Measurements from ENCODE around the gene PRXL2B. TPM values are rescaled to one million over a fixed set of nuclear protein-coding genes. Genes with fewer than 3 reads are reported as not detected.

Gene PRXL2B
- total RNA-seq, 2 donors from 2014 or later = 10.8 to 14.1 TPM

GRCh38 chr1:2639607-2640521 lies 53.3 kb downstream of the PRXL2B start:
- no peak for DNase-seq
- intact Hi-C loops (cut with DNase I) = loop anchor here in 1 of 2 donors (5.0 to 10.0 kb wide), 2 partner anchors 53 to 225 kb away; partner anchors contain the start of genes PEX10 and PRXL2B
- ATAC-seq = no peak

- ATAC-seq (no peak), DNase-seq (peak; percentile 12)
- intact Hi-C loops (cut with DNase I) = loop anchor here in 1 of 2 donors (10.0 kb wide), 1 partner anchor 226 kb away; the partner anchor contains the start of gene PEX10
Measured at GRCh38 chr1:2640626-2641025, 54.0 kb downstream of the PRXL2B start.

Other genes starting within 250 kb of the PRXL2B start
- 1 to 10 TPM; 3.7 to 4.9 TPM for gene MORN1, start 195.2 kb upstream of the PRXL2B start, total RNA-seq
- gene RER1, start 194.9 kb upstream of the PRXL2B start, total RNA-seq = 100 to 1,000 TPM in 1 of 2 donors, 10 to 100 TPM in 1; 96.2 to 105 TPM
- 10 to 100 TPM; 12.3 to 14.5 TPM for gene PEX10, start 174.2 kb upstream of the PRXL2B start, total RNA-seq
- under 1 TPM; 0.13 to 0.74 TPM for gene PLCH2, start 110.5 kb upstream of the PRXL2B start, total RNA-seq
- gene PANK4, start 60.2 kb upstream of the PRXL2B start, total RNA-seq = 10 to 100 TPM; 37.5 to 40.6 TPM
- gene HES5, start 56.5 kb upstream of the PRXL2B start, total RNA-seq = under 1 TPM; 0.91 to 0.99 TPM
- gene TNFRSF14, start 30.4 kb upstream of the PRXL2B start, total RNA-seq = 10 to 100 TPM; 21.6 to 22.6 TPM
- under 1 TPM; 0.47 to 0.68 TPM for gene MMEL1, start 46.2 kb downstream of the PRXL2B start, total RNA-seq
- under 1 TPM; 0.52 to 0.53 TPM for gene TTC34, start 214.9 kb downstream of the PRXL2B start, total RNA-seq